HCT116 (cell line): ENCODE data around the gene GRM3. TPM values are rescaled to one million over a fixed set of nuclear protein-coding genes. Genes with fewer than 3 reads are reported as not detected.
A peak's percentile ranks its signal among the peaks of the same experiment; 100 is the strongest.

ENCODE experiments used
- ATAC-seq: fragments of 200-7000 bp; cut with Tn5 transposase; 2 replicates; pipeline ENCODE4 v1.9.1; 2020; ENCODE audit warnings: mild to moderate bottlenecking, moderate library complexity
- BruUV-seq: library from RNA; stranded (reverse); fragments of 400-500 nt; replicated peaks from 2 replicates; lab custom pipeline; 2021; lab: Mats Ljungman, UMichigan
- CTCF ChIA-PET: fragments of 300-600 bp; sonication (Branson Sonifier 250); formaldehyde crosslinking; loops from one replicate; lab custom pipeline; 2021; ENCODE audit warnings: antibody characterized with exemption; lab: Charles Lee
- POLR2A ChIA-PET: fragments of 300-600, 350-600 bp; sonication (Branson Sonifier 250); formaldehyde crosslinking; loops from one replicate; lab custom pipeline; 2021; ENCODE audit warnings: antibody characterized with exemption; lab: Charles Lee
- RAD21 ChIA-PET, 2 experiments: fragments of 300-600 bp; sonication (Branson Sonifier 250); formaldehyde crosslinking; loops; one replicate each; lab custom pipeline; 2023; ENCODE audit warnings: low total read pairs in 2 of 2; ENCODE audit not compliant: uncharacterized antibody in 2 of 2, unreplicated experiment in 2 of 2, low non-redundant PET in 1 of 2; lab: Charles Lee
- DNase-seq: peaks from one replicate; pipeline ENCODE4 v3.0.0-alpha.2; 2010; ENCODE audit warnings: low read depth, low spot score
- H2AFZ ChIP-seq: fragments of 200-600 bp; shearing (Covaris generic), sonication (generic); 2 replicates; pipeline ENCODE4 v1.6.1; 2017; ENCODE audit warnings: low read depth, mixed run types, mixed read lengths, antibody characterized with exemption, low read length; ENCODE audit not compliant: poor library complexity, severe bottlenecking
- H3K27ac ChIP-seq: 2 replicates; pipeline ENCODE4 v1.5.1; 2012; ENCODE audit warnings: low read depth, low read length
- H3K27me3 ChIP-seq: fragments of 200-600 bp; sonication (generic); 2 replicates; pipeline ENCODE4 v1.6.1; 2016; ENCODE audit warnings: mixed run types, low read length, mixed read lengths; ENCODE audit not compliant: insufficient read depth
- H3K36me3 ChIP-seq, 2 experiments: fragments of 200-500 bp in 1 of 2; fragments of 200-600 bp in 1 of 2; sonication (Bioruptor generic) in 1 of 2; sonication (generic) in 1 of 2; 2 replicates each; pipeline versions ENCODE4 v1.5.1 to v1.6.1; 2014 to 2016; ENCODE audit warnings: low read length in 2 of 2, inconsistent platforms in 1 of 2, mixed read lengths in 1 of 2, mixed run types in 1 of 2; ENCODE audit not compliant: insufficient read depth in 2 of 2, control insufficient read depth in 1 of 2
- H3K4me1 ChIP-seq, 2 experiments: fragments of 200-600 bp in 1 of 2; sonication (generic) in 1 of 2; 2 replicates each; pipeline versions ENCODE4 v1.5.1 to v1.6.1; 2012 to 2017; ENCODE audit warnings: low read length in 2 of 2, inconsistent platforms in 1 of 2, mild to moderate bottlenecking in 1 of 2, mixed read lengths in 1 of 2, mixed run types in 1 of 2, moderate library complexity in 1 of 2; ENCODE audit not compliant: insufficient read depth in 2 of 2, control insufficient read depth in 1 of 2
- H3K4me2 ChIP-seq: fragments of 200-600 bp; sonication (generic); 2 replicates; pipeline ENCODE4 v1.6.1; 2017; ENCODE audit warnings: mixed run types, low read length, mixed read lengths
- H3K4me3 ChIP-seq, 2 experiments: fragments of 200-600 bp in 1 of 2; sonication (generic) in 1 of 2; replicated peaks in 1 of 2; 2 replicates each; pipeline ENCODE4 v1.5.1; 2011 to 2016; ENCODE audit warnings: low read length in 2 of 2, control low read depth in 1 of 2, low read depth in 1 of 2, mild to moderate bottlenecking in 1 of 2, mixed read lengths in 1 of 2, mixed run types in 1 of 2
- H3K79me2 ChIP-seq: fragments of 200-600 bp; sonication (generic); 2 replicates; pipeline ENCODE4 v1.6.1; 2017; ENCODE audit warnings: mild to moderate bottlenecking, mixed run types, low read length, moderate library complexity, mixed read lengths; ENCODE audit not compliant: insufficient read depth
- H3K9ac ChIP-seq: fragments of 200-600 bp; sonication (generic); 2 replicates; pipeline ENCODE4 v1.6.1; 2016; ENCODE audit warnings: low read length, mixed read lengths
- H3K9me2 ChIP-seq: fragments of 200-600 bp; sonication (generic), shearing (Covaris generic); 2 replicates; pipeline ENCODE4 v1.6.1; 2017; ENCODE audit warnings: mixed run types, mild to moderate bottlenecking, moderate library complexity; ENCODE audit not compliant: insufficient read depth
- H3K9me3 ChIP-seq, 2 experiments: fragments of 200-500 bp in 1 of 2; fragments of 200-600 bp in 1 of 2; sonication (Bioruptor generic) in 1 of 2; sonication (generic) in 1 of 2; 2 replicates each; pipeline ENCODE4 v1.6.1; 2014 to 2017; ENCODE audit warnings: low read length in 2 of 2, mixed read lengths in 2 of 2, inconsistent platforms in 1 of 2, low read depth in 1 of 2, mild to moderate bottlenecking in 1 of 2, mixed run types in 1 of 2, moderate library complexity in 1 of 2; ENCODE audit not compliant: control insufficient read depth in 1 of 2, insufficient read depth in 1 of 2
- H4K20me1 ChIP-seq: fragments of 200-600 bp; sonication (generic), shearing (Covaris generic); 2 replicates; pipeline ENCODE4 v1.6.1; 2017; ENCODE audit warnings: mixed run types, mild to moderate bottlenecking, moderate library complexity; ENCODE audit not compliant: insufficient read depth
- CBX3 ChIP-seq: IDR thresholded peaks from 2 replicates; pipeline ENCODE4 v1.6.1; 2012; ENCODE audit warnings: low read depth
- EGR1 ChIP-seq: IDR thresholded peaks from 2 replicates; pipeline ENCODE4 v1.6.1; 2012; ENCODE audit warnings: low read depth
- EZH2 ChIP-seq: fragments of 200-600 bp; sonication (generic); IDR thresholded peaks from 2 replicates; pipeline ENCODE4 v1.6.1; 2017; ENCODE audit warnings: antibody characterized with exemption, mixed run types
- EZH2phosphoT487 ChIP-seq: fragments of 200-600 bp; IDR thresholded peaks from 2 replicates; pipeline ENCODE4 v1.6.1; 2018; ENCODE audit warnings: antibody characterized with exemption, borderline replicate concordance
- POLR2A ChIP-seq: IDR thresholded peaks from 2 replicates; pipeline ENCODE4 v1.7.0; 2011; ENCODE audit warnings: borderline replicate concordance; ENCODE audit not compliant: insufficient read depth, insufficient read length; ENCODE audit errors: extremely low read depth
- REST ChIP-seq: IDR thresholded peaks from 2 replicates; pipeline ENCODE4 v1.6.1; 2012; ENCODE audit warnings: low read depth
- SIN3A ChIP-seq: IDR thresholded peaks from 2 replicates; pipeline ENCODE4 v1.6.1; 2012; ENCODE audit warnings: low read depth
- SP1 ChIP-seq: IDR thresholded peaks from 2 replicates; pipeline ENCODE4 v1.6.1; 2012; ENCODE audit warnings: low read depth
- TCF7L2 ChIP-seq: IDR thresholded peaks from 2 replicates; pipeline ENCODE4 v1.7.0; 2011; ENCODE audit warnings: borderline replicate concordance, inconsistent platforms; ENCODE audit not compliant: insufficient read depth, insufficient read length; ENCODE audit errors: extremely low read depth
- ZBTB33 ChIP-seq: IDR thresholded peaks from 2 replicates; pipeline ENCODE4 v1.6.1; 2011; ENCODE audit warnings: mild to moderate bottlenecking, low read length, moderate library complexity; ENCODE audit not compliant: insufficient replicate concordance; ENCODE audit errors: extremely low read depth
- intact Hi-C: fragments of 100-400 bp; cut with micrococcal nuclease; formaldehyde crosslinking; loops from 2 replicates; pipeline ENCODE4 v1.10.0; 2022
- total RNA-seq: library from RNA; stranded (reverse); gene quantifications from one replicate; pipeline ENCODE4 v1.2.1, GENCODE V29; 2021; ENCODE audit not compliant: unreplicated experiment

The GRM3 gene
- total RNA-seq, 1 experiment from 2014 or later: not detected

DNA sequence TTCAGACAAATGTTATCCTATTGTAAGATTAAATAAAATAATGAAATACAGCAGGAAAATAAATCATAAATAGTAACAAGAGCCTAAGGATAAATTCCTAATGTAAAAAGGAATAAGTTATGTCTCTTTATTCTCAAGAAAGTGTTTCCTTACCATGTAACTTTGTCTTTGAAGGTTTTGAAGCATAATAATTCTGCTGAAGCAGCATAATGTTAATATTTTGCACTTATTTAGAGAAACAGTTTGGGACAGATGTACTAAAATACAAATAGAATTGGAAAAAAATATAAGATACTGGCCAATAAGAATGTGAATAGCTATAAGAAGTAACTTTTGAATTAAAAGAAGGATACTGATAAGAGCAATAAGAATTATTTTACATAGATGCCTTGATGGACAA, 45.7 kb downstream of the GRM3 start (continued):
- no peak for TF ChIP-seq EGR1
- no peak for TF ChIP-seq TCF7L2
- no peak for TF ChIP-seq EZH2phosphoT487
- TF ChIP-seq SP1: no peak
- no peak for TF ChIP-seq POLR2A
- TF ChIP-seq CBX3: no peak

DNA sequence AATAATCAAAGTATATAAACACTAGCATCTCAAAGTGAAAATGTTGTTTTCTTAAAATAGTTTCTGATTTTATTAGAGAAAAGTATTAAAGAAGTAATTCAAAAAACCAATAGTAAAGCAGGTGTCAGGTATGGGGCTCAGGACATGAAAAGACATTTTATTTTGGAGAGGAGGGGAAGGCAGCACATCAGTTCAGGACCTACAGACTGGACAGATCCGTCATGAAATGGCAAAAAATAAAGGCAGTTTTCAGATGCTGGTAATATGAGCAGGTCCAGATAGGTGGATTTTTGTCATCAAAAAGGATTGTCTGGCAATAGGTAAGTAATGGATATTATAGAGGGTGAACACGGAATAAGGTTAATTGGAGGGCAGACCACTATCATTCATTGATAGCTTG, 49.0 kb downstream of the GRM3 start:
- H2AFZ ChIP-seq: no peak overlapping the region
- no peaks in the 10 kb centered on the region for H3K9me3 ChIP-seq
- H3K4me2 ChIP-seq: no peak overlapping the region
- no peaks in the 10 kb centered on the region for H3K36me3 ChIP-seq
- H3K9me2 ChIP-seq: no peaks in the 10 kb centered on the region
- H4K20me1 ChIP-seq: no peaks in the 10 kb centered on the region
- no peaks in the 10 kb centered on the region for H3K27me3 ChIP-seq
- TF ChIP-seq ZBTB33 (no peak), SP1 (no peak), EZH2 (no peak), REST (peak; percentile 12; the same call in 1 of the 2 replicates), EGR1 (no peak), SIN3A (no peak)
- ChIA-PET RAD21 (no interaction called here), CTCF (no interaction called here), POLR2A (no interaction called here)
- ATAC-seq (no peak), DNase-seq (no peak)
- H3K27ac ChIP-seq: no peak overlapping the region
- H3K79me2 ChIP-seq: no peaks in the 10 kb centered on the region
- H3K9ac ChIP-seq: no peak overlapping the region
- no peaks in the 10 kb centered on the region for H3K4me1 ChIP-seq
- no peak overlapping the region for H3K4me3 ChIP-seq
- no TSS peak for BruUV-seq
- intact Hi-C loops: no loop called here
